Body of pancreas (tissue), 4 donors: Measurements from ENCODE around the gene PELI3.

Source experiments
- CTCF ChIP-seq, 7 experiments: fragments of 450-650 bp in 4 of 7; fragments of 200-600 bp in 3 of 7; sonication (generic) in 3 of 7; IDR thresholded peaks; one replicate each; pipeline ENCODE4 v1.5.1; 2016 to 2019; ENCODE audit warnings: antibody characterized with exemption in 7 of 7
- POLR2A ChIP-seq, 3 donors: fragments of 450-650 bp; IDR thresholded peaks; one replicate each; pipeline ENCODE4 v1.6.1; 2016; ENCODE audit warnings: antibody characterized with exemption in 3 of 3, mild to moderate bottlenecking in 2 of 3

GRCh38 chr11:66462911-66463310 is 3.8 kb upstream of the PELI3 start:
- no peak for TF ChIP-seq CTCF (IDR thresholded peaks at IDR 0.05)
- TF ChIP-seq POLR2A (IDR thresholded peaks at IDR 0.05) = no peak
